ENCODE measurements around the gene ANK3. TPM values are rescaled to one million over a fixed set of nuclear protein-coding genes. Genes with fewer than 3 reads are reported as not detected.

ANK3 gene
- total RNA-seq, 1 donor from 2014 or later, result 87.6 TPM

GRCh38 chr10:60200012-60200681, 189.5 kb downstream of the ANK3 start:
- Mint-ChIP-seq H3K9me3 (ENCODE audit: low read depth) (no peaks in the 10 kb centered on the region), H3K36me3 (ENCODE audit: insufficient read depth) (peaks cover 16% of the 10 kb centered on the region), H3K4me1 (ENCODE audit: low read depth) (peaks cover 9% of the 10 kb centered on the region), H3K4me3 (ENCODE audit: low read depth) (no peak overlapping the region), H3K27me3 (no peaks in the 10 kb centered on the region), H3K27ac (no peak overlapping the region)
- TF ChIP-seq CTCF (IDR thresholded peaks at IDR 0.05; ENCODE audit: unreplicated experiment), result no peak
- no peak for DNase-seq (ENCODE audit: low spot score, unreplicated experiment)

- Mint-ChIP-seq H3K27ac (no peak overlapping the region), H3K36me3 (ENCODE audit: insufficient read depth) (peaks cover 24% of the 10 kb centered on the region), H3K9me3 (ENCODE audit: low read depth) (no peaks in the 10 kb centered on the region), H3K4me1 (ENCODE audit: low read depth) (peaks cover 9% of the 10 kb centered on the region), H3K27me3 (no peaks in the 10 kb centered on the region), H3K4me3 (ENCODE audit: low read depth) (no peak overlapping the region)
- DNase-seq (ENCODE audit: low spot score, unreplicated experiment), result no peak
- TF ChIP-seq CTCF (IDR thresholded peaks at IDR 0.05; ENCODE audit: unreplicated experiment), result no peak
Observed at GRCh38 chr10:60197206-60197605, 192.5 kb downstream of the ANK3 start.

DNA sequence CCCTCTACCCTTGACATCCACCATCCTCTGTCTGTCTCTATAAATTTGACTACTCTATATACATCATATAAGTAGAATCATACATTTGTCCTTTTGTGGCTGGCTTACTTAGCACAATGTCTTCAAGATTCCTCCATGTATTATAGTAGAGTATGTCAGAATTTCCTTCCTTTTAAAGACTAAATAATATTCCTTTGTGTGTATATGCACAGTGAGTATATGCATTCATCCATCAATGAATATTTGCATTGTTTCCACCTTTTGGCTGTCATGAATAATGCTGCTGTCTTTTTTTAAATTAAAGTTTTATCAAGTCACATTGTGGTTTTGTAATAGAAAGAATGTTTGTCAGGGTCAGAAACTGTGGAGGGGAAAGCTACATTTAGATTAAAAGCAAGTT, 195.3 kb downstream of the ANK3 start:
- TF ChIP-seq CTCF (IDR thresholded peaks at IDR 0.05; ENCODE audit: unreplicated experiment), result no peak
- H3K4me3 Mint-ChIP-seq (ENCODE audit: low read depth), result no peak overlapping the region
- H3K27ac Mint-ChIP-seq, result no peak overlapping the region
- no peaks in the 10 kb centered on the region for H3K27me3 Mint-ChIP-seq
- H3K36me3 Mint-ChIP-seq (ENCODE audit: insufficient read depth), result peaks cover 32% of the 10 kb centered on the region
- peaks cover 8% of the 10 kb centered on the region for H3K4me1 Mint-ChIP-seq (ENCODE audit: low read depth)
- DNase-seq (ENCODE audit: low spot score, unreplicated experiment), result no peak
- peaks cover 10% of the 10 kb centered on the region for H3K9me3 Mint-ChIP-seq (ENCODE audit: low read depth)

- H3K27ac Mint-ChIP-seq, result no peak overlapping the region
- no peaks in the 10 kb centered on the region for H3K27me3 Mint-ChIP-seq
- H3K4me1 Mint-ChIP-seq (ENCODE audit: low read depth), result peaks cover 8% of the 10 kb centered on the region
- H3K4me3 Mint-ChIP-seq (ENCODE audit: low read depth), result no peak overlapping the region
- peaks cover 10% of the 10 kb centered on the region for H3K9me3 Mint-ChIP-seq (ENCODE audit: low read depth)
- no peak for DNase-seq (ENCODE audit: low spot score, unreplicated experiment)
- peaks cover 28% of the 10 kb centered on the region for H3K36me3 Mint-ChIP-seq (ENCODE audit: insufficient read depth)
- TF ChIP-seq CTCF (IDR thresholded peaks at IDR 0.05; ENCODE audit: unreplicated experiment), result no peak
Observed at GRCh38 chr10:60192946-60193345, 196.7 kb downstream of the ANK3 start.

DNA sequence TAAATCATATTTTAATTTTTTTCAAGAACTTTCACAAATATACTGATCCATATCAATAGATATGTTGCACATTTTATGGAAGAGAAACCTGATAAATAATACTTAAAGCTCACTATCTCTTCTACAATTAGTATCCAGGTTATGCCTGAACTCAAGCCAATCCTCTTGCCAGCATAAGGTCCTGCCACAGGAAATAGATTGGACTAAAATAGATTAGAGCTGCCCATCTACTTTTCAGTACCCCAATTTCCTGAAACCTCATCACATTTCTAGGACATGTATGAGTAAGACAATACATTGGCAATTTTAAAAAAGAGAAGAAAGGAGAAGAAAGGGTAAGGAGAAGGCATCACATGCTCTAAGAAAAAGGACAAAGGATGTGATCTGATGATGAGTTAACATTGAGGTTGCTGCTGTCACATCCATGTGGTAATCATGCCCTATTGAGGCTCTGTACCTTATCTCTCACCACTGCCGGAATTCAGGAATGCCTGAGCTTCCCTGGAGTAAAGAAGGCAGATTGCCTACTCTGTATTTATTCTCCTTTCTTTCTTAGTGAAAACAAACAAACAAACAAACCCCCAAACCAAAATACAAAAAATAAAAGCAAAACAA, 199.7 kb downstream of the ANK3 start:
- H3K36me3 Mint-ChIP-seq (ENCODE audit: insufficient read depth), result peaks cover 19% of the 10 kb centered on the region
- no peak overlapping the region for H3K27ac Mint-ChIP-seq

More for the DNA sequence above, 199.7 kb downstream of the ANK3 start:
- Mint-ChIP-seq H3K9me3 (ENCODE audit: low read depth) (peaks cover 10% of the 10 kb centered on the region), H3K4me3 (ENCODE audit: low read depth) (no peak overlapping the region), H3K27me3 (no peaks in the 10 kb centered on the region), H3K4me1 (ENCODE audit: low read depth) (peaks cover 1% of the 10 kb centered on the region)
- no peak for DNase-seq (ENCODE audit: low spot score, unreplicated experiment)
- TF ChIP-seq CTCF (IDR thresholded peaks at IDR 0.05; ENCODE audit: unreplicated experiment), result no peak
